ENCODE data around the gene IKBKE.

DNA sequence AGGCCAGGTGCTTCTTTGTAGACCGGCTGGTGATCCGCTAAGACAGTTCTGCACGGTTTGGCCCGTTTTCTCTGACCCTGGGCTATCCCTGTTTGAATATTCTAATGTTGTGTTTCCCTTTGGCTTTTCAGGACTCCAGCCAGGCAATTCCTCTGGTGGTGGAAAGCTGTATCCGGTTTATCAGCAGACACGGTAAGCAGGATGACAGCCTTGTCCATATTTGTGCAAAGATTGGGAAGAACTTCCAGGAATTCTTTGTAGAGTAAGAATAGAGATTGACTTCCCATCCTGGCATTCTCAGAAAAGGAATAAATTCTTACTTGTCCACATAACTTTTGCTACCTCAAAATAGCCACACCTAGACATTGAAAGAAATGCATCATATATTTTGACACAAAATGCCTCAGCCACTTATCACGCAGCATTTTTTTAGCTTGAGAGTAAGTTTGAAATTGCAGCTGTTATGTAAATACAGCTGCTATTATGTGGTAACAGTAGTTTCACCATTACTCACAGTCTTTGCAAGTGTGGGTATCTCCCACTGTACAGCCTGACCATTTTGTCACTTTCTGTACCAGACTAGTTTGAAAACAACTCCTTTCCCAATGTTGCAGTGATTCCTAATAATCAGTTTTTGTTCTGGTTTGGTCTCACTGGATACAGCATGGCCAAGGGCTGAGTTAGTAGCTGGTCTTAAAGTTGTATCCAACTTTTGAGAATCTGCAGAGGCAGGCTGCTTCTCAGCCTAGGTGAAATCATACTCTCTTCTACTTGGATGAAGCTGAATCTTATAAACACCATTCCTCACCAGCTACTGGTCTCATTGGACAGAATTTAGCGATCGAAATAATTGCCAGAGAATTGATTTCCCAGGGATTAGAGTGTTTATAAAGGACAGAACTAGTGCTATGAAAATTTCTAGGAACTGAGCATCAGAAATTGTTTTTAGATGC is 40.0 kb upstream of the IKBKE start:
- TF ChIP-seq, protein P1, sequence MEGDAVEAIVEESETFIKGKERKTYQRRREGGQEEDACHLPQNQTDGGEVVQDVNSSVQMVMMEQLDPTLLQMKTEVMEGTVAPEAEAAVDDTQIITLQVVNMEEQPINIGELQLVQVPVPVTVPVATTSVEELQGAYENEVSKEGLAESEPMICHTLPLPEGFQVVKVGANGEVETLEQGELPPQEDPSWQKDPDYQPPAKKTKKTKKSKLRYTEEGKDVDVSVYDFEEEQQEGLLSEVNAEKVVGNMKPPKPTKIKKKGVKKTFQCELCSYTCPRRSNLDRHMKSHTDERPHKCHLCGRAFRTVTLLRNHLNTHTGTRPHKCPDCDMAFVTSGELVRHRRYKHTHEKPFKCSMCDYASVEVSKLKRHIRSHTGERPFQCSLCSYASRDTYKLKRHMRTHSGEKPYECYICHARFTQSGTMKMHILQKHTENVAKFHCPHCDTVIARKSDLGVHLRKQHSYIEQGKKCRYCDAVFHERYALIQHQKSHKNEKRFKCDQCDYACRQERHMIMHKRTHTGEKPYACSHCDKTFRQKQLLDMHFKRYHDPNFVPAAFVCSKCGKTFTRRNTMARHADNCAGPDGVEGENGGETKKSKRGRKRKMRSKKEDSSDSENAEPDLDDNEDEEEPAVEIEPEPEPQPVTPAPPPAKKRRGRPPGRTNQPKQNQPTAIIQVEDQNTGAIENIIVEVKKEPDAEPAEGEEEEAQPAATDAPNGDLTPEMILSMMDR (tag by site-specific recombination; IDR thresholded peaks at IDR 0.05): no peak
- no peak for TF ChIP-seq ZNF121 (tag by site-specific recombination; IDR thresholded peaks at IDR 0.05)
- no peak for TF ChIP-seq ZNF335 (tag by site-specific recombination; conservative IDR thresholded peaks at IDR 0.05)
- TF ChIP-seq, protein P2, sequence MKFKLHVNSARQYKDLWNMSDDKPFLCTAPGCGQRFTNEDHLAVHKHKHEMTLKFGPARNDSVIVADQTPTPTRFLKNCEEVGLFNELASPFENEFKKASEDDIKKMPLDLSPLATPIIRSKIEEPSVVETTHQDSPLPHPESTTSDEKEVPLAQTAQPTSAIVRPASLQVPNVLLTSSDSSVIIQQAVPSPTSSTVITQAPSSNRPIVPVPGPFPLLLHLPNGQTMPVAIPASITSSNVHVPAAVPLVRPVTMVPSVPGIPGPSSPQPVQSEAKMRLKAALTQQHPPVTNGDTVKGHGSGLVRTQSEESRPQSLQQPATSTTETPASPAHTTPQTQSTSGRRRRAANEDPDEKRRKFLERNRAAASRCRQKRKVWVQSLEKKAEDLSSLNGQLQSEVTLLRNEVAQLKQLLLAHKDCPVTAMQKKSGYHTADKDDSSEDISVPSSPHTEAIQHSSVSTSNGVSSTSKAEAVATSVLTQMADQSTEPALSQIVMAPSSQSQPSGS (tag by site-specific recombination; IDR thresholded peaks at IDR 0.05; ENCODE audit: low read depth): no peak
- no peak for TF ChIP-seq KLF10 (tag by site-specific recombination; IDR thresholded peaks at IDR 0.05)
- no peak for TF ChIP-seq ZNF664 (tag by site-specific recombination; IDR thresholded peaks at IDR 0.05)
- TF ChIP-seq, protein P3, sequence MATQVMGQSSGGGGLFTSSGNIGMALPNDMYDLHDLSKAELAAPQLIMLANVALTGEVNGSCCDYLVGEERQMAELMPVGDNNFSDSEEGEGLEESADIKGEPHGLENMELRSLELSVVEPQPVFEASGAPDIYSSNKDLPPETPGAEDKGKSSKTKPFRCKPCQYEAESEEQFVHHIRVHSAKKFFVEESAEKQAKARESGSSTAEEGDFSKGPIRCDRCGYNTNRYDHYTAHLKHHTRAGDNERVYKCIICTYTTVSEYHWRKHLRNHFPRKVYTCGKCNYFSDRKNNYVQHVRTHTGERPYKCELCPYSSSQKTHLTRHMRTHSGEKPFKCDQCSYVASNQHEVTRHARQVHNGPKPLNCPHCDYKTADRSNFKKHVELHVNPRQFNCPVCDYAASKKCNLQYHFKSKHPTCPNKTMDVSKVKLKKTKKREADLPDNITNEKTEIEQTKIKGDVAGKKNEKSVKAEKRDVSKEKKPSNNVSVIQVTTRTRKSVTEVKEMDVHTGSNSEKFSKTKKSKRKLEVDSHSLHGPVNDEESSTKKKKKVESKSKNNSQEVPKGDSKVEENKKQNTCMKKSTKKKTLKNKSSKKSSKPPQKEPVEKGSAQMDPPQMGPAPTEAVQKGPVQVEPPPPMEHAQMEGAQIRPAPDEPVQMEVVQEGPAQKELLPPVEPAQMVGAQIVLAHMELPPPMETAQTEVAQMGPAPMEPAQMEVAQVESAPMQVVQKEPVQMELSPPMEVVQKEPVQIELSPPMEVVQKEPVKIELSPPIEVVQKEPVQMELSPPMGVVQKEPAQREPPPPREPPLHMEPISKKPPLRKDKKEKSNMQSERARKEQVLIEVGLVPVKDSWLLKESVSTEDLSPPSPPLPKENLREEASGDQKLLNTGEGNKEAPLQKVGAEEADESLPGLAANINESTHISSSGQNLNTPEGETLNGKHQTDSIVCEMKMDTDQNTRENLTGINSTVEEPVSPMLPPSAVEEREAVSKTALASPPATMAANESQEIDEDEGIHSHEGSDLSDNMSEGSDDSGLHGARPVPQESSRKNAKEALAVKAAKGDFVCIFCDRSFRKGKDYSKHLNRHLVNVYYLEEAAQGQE (tag by site-specific recombination; IDR thresholded peaks at IDR 0.05): no peak
- no peak for TF ChIP-seq ZBTB48 (tag by site-specific recombination; IDR thresholded peaks at IDR 0.05)
- TF ChIP-seq ZBTB1 (tag by site-specific recombination; IDR thresholded peaks at IDR 0.05): no peak
- TF ChIP-seq ZNF157 (tag by site-specific recombination; IDR thresholded peaks at IDR 0.05): no peak
